BE2C (cell line): ENCODE results near the gene TMEM37.

ENCODE experiments used
- DNase-seq: peaks from one replicate; pipeline ENCODE4 v3.0.0-alpha.2; 2020
- H3K27me3 ChIP-seq: fragments of 250-450 bp; sonication (Bioruptor Pico); 2 replicates; pipeline ENCODE4 v1.5.1; 2020; ENCODE audit warnings: mild to moderate bottlenecking
- H3K36me3 ChIP-seq: fragments of 250-450 bp; sonication (Bioruptor Pico); 2 replicates; pipeline ENCODE4 v1.5.1; 2020; ENCODE audit warnings: mild to moderate bottlenecking
- H3K4me1 ChIP-seq: fragments of 250-450 bp; sonication (Bioruptor Pico); 2 replicates; pipeline ENCODE4 v1.5.1; 2020
- H3K4me3 ChIP-seq: 2 replicates; pipeline ENCODE4 v1.5.1; 2011; ENCODE audit warnings: low read depth, low read length
- H3K9me3 ChIP-seq: fragments of 250-450 bp; sonication (Bioruptor Pico); 2 replicates; pipeline ENCODE4 v1.5.1; 2020
- TF ChIP-seq, protein P1 (sequence below): IDR thresholded peaks from 2 replicates; pipeline ENCODE4 v1.5.1; 2012; ENCODE audit warnings: mild to moderate bottlenecking, low read depth, low read length

The TMEM37 gene

DNA sequence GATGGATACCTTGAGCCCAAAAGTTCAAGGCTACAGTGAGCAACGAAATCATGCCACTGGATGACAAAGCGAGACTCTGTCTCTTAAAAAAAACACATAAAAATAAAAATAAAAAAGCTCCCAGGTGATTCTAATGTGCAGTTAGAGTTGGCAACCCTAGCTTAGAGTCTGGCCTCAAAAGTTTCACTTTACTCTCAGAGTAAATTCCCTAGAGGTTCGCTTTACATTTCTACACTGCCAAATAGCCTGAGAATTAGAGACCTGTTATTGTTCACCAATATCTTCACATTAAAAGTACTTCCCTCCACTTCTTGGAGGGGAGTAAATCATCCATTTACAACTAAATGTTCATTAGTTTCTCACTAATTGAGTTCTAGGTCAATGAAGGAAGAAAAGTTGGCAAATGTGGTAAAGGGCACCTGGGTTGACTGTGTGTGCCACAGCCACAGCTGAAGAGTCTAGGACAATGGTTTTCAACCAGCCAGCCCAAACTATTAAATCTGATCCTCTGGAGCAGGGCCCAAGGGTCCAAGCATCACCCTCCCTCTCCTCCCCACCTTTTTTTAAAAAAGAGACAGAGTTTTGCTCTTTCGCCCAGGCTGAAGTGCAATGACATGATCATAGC, 15.2 kb upstream of the TMEM37 start:
- Histone ChIP-seq H3K4me1 (no peaks in the 10 kb centered on the region), H3K4me3 (no peak overlapping the region), H3K27me3 (no peaks in the 10 kb centered on the region), H3K9me3 (no peaks in the 10 kb centered on the region), H3K36me3 (no peaks in the 10 kb centered on the region)
- DNase-seq, result no peak
- TF ChIP-seq, protein P1, sequence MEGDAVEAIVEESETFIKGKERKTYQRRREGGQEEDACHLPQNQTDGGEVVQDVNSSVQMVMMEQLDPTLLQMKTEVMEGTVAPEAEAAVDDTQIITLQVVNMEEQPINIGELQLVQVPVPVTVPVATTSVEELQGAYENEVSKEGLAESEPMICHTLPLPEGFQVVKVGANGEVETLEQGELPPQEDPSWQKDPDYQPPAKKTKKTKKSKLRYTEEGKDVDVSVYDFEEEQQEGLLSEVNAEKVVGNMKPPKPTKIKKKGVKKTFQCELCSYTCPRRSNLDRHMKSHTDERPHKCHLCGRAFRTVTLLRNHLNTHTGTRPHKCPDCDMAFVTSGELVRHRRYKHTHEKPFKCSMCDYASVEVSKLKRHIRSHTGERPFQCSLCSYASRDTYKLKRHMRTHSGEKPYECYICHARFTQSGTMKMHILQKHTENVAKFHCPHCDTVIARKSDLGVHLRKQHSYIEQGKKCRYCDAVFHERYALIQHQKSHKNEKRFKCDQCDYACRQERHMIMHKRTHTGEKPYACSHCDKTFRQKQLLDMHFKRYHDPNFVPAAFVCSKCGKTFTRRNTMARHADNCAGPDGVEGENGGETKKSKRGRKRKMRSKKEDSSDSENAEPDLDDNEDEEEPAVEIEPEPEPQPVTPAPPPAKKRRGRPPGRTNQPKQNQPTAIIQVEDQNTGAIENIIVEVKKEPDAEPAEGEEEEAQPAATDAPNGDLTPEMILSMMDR, result no peak

DNA sequence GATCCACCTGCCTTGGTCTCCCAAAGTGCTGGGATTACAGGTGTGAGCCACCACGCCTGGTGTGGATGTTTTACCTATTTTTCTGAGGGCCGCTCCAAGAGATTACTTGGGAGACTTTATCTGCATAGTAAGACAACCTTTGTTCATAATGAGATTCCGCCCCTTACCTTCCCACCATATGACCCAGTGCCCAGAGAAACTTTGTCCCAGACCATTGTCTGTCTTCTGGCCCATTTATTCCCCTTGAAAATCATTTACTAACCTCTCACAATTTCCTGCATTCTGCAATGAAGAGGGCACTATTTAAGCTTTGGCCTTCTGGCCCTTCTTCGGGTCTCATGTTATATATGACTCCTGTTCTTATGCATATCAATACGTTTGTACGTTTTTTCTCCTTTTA, 13.7 kb upstream of the TMEM37 start:
- no peak for DNase-seq
- TF ChIP-seq, protein P1, result no peak
- no peaks in the 10 kb centered on the region for H3K4me1 ChIP-seq

GRCh38 chr2:119419065-119419464, 12.6 kb upstream of the TMEM37 start:
- no peak for DNase-seq
- Histone ChIP-seq H3K27me3 (no peaks in the 10 kb centered on the region), H3K4me1 (no peaks in the 10 kb centered on the region), H3K4me3 (no peak overlapping the region), H3K9me3 (no peaks in the 10 kb centered on the region), H3K36me3 (no peaks in the 10 kb centered on the region)
- TF ChIP-seq, protein P1, result no peak

More for the DNA sequence above, 13.7 kb upstream of the TMEM37 start:
- Histone ChIP-seq H3K4me3 (no peak overlapping the region), H3K9me3 (no peaks in the 10 kb centered on the region), H3K27me3 (no peaks in the 10 kb centered on the region), H3K36me3 (no peaks in the 10 kb centered on the region)

GRCh38 chr2:119419803-119420508, 11.7 kb upstream of the TMEM37 start:
- Histone ChIP-seq H3K36me3 (no peaks in the 10 kb centered on the region), H3K4me3 (no peak overlapping the region), H3K9me3 (no peaks in the 10 kb centered on the region), H3K27me3 (no peaks in the 10 kb centered on the region), H3K4me1 (no peaks in the 10 kb centered on the region)
- DNase-seq, result no peak
- TF ChIP-seq, protein P1, result no peak

DNA sequence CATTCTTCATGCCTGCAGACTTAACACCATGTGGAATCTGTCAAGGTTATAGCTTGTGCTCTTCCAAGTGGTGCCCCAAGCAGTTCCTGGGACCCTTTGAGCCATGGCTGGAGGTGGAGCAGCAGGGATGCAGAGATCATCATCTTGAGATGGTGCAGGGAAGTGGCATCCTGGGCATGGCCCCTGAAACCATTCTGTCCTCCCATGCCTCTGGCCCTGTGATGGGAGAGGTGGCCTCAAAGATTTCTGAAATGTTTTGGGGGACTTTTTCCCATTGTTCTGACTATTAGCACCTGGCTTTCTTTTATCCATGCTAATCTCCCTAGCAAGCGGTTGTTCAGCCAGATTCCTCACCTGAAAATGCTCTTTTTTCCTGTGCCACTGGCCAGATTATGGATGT, 10.3 kb upstream of the TMEM37 start:
- Histone ChIP-seq H3K27me3 (no peaks in the 10 kb centered on the region), H3K4me3 (no peak overlapping the region), H3K36me3 (no peaks in the 10 kb centered on the region), H3K9me3 (no peaks in the 10 kb centered on the region), H3K4me1 (no peaks in the 10 kb centered on the region)
- TF ChIP-seq, protein P1, result no peak
- no peak for DNase-seq

GRCh38 chr2:119421741-119422140, 9.9 kb upstream of the TMEM37 start:
- Histone ChIP-seq H3K9me3 (no peaks in the 10 kb centered on the region), H3K4me1 (no peaks in the 10 kb centered on the region), H3K4me3 (no peak overlapping the region), H3K27me3 (no peaks in the 10 kb centered on the region), H3K36me3 (no peaks in the 10 kb centered on the region)
- TF ChIP-seq, protein P1, result no peak
- DNase-seq, result no peak
